ENCODE measurements around the gene LRMDA. TPM values are rescaled to one million over a fixed set of nuclear protein-coding genes. Genes with fewer than 3 reads are reported as not detected.

Gene LRMDA
- total and polyA plus RNA-seq, 10 of the 15 experiments (the other 5 are each of a cell fraction or from before 2014, with no cell fraction given), result 0.07 to 0.54 (median 0.29) TPM; not detected in 4

DNA sequence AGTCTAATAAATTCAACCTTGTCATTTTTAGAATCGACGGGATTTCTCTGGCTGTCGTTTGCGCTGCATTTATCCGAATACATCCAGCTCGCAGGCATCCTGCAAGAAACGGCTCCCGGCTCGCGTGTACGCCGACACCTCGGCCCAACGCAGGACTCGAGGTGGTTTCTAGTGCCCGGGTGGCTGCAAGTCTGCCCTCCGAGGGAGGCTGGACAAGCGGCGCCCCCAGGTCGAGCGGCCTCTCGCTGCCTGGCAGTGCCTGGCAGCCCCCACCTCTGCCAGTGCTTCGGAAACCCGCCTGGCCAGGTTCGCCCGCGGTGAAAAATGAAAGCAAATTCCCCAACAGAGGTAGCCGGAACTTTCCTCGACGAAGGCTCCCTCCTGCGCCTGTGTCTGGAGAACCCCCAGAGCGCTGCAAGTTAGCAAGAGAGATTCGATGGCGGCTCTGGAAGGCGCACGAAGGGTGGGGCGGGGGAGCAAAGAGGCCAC is 24.2 kb upstream of the LRMDA start (continued):
- TF ChIP-seq, protein P1, sequence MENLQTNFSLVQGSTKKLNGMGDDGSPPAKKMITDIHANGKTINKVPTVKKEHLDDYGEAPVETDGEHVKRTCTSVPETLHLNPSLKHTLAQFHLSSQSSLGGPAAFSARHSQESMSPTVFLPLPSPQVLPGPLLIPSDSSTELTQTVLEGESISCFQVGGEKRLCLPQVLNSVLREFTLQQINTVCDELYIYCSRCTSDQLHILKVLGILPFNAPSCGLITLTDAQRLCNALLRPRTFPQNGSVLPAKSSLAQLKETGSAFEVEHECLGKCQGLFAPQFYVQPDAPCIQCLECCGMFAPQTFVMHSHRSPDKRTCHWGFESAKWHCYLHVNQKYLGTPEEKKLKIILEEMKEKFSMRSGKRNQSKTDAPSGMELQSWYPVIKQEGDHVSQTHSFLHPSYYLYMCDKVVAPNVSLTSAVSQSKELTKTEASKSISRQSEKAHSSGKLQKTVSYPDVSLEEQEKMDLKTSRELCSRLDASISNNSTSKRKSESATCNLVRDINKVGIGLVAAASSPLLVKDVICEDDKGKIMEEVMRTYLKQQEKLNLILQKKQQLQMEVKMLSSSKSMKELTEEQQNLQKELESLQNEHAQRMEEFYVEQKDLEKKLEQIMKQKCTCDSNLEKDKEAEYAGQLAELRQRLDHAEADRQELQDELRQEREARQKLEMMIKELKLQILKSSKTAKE (IDR thresholded peaks at IDR 0.05; ENCODE audit: low read depth, poor library complexity, severe bottlenecking), result no peak
- TF ChIP-seq, protein P2, sequence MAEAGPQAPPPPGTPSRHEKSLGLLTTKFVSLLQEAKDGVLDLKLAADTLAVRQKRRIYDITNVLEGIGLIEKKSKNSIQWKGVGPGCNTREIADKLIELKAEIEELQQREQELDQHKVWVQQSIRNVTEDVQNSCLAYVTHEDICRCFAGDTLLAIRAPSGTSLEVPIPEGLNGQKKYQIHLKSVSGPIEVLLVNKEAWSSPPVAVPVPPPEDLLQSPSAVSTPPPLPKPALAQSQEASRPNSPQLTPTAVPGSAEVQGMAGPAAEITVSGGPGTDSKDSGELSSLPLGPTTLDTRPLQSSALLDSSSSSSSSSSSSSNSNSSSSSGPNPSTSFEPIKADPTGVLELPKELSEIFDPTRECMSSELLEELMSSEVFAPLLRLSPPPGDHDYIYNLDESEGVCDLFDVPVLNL (IDR thresholded peaks at IDR 0.05; ENCODE audit: low read depth, low read length), result no peak
- TF ChIP-seq, protein P3, sequence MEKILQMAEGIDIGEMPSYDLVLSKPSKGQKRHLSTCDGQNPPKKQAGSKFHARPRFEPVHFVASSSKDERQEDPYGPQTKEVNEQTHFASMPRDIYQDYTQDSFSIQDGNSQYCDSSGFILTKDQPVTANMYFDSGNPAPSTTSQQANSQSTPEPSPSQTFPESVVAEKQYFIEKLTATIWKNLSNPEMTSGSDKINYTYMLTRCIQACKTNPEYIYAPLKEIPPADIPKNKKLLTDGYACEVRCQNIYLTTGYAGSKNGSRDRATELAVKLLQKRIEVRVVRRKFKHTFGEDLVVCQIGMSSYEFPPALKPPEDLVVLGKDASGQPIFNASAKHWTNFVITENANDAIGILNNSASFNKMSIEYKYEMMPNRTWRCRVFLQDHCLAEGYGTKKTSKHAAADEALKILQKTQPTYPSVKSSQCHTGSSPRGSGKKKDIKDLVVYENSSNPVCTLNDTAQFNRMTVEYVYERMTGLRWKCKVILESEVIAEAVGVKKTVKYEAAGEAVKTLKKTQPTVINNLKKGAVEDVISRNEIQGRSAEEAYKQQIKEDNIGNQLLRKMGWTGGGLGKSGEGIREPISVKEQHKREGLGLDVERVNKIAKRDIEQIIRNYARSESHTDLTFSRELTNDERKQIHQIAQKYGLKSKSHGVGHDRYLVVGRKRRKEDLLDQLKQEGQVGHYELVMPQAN (conservative IDR thresholded peaks at IDR 0.05), result no peak
- TF ChIP-seq CHD4 (IDR thresholded peaks at IDR 0.05) (no peak), RELA (IDR thresholded peaks at IDR 0.05; ENCODE audit: borderline replicate concordance, partially characterized antibody) (no peak), STAT1 (conservative IDR thresholded peaks at IDR 0.05) (no peak), SIX5 (IDR thresholded peaks at IDR 0.05; ENCODE audit: low read depth, low read length, severe bottlenecking) (no peak), NR2F1 (conservative IDR thresholded peaks at IDR 0.05) (no peak), ZNF207 (IDR thresholded peaks at IDR 0.05; ENCODE audit: borderline replicate concordance) (no peak), TCF7 (IDR thresholded peaks at IDR 0.05; ENCODE audit: borderline replicate concordance) (no peak)
- TF ChIP-seq, protein P4, sequence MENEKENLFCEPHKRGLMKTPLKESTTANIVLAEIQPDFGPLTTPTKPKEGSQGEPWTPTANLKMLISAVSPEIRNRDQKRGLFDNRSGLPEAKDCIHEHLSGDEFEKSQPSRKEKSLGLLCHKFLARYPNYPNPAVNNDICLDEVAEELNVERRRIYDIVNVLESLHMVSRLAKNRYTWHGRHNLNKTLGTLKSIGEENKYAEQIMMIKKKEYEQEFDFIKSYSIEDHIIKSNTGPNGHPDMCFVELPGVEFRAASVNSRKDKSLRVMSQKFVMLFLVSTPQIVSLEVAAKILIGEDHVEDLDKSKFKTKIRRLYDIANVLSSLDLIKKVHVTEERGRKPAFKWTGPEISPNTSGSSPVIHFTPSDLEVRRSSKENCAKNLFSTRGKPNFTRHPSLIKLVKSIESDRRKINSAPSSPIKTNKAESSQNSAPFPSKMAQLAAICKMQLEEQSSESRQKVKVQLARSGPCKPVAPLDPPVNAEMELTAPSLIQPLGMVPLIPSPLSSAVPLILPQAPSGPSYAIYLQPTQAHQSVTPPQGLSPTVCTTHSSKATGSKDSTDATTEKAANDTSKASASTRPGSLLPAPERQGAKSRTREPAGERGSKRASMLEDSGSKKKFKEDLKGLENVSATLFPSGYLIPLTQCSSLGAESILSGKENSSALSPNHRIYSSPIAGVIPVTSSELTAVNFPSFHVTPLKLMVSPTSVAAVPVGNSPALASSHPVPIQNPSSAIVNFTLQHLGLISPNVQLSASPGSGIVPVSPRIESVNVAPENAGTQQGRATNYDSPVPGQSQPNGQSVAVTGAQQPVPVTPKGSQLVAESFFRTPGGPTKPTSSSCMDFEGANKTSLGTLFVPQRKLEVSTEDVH (IDR thresholded peaks at IDR 0.05; ENCODE audit: low read depth, partially characterized antibody), result no peak

Measured in GM12878 (cell line).